ENCODE data around the gene DOCK3. TPM values are rescaled to one million over a fixed set of nuclear protein-coding genes. Genes with fewer than 3 reads are reported as not detected.

The DOCK3 gene
- total RNA-seq, 4 donors from 2014 or later = 2.1 to 8.6 (median 2.9) TPM

DNA sequence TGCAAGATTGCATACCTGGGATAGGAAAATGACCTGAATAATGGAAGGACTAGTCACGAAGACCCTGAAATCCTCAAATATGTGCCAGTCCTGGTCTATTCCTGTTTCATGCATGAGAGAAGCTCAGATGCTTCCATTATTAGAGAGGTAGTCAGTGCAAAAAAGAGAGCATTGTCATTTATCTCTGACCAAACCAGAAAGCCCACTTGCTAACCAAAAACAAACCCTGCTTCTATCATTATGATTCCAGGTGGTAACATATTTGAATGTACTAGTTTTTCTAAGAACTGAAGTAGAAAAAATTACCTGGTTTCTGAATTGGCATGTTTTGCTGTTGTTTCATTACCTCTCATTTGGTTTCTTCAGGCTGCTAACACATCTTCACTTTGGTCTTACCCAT lies 549.6 kb downstream of the DOCK3 start:
- 100% methylated on average over 1 of the region's 1 CpG for WGBS
- Histone ChIP-seq H3K27me3 (no peaks in the 10 kb centered on the region), H3K27ac (no peak overlapping the region), H3K36me3 (no peaks in the 10 kb centered on the region), H3K9me3 (no peaks in the 10 kb centered on the region), H3K4me3 (no peak overlapping the region), H3K4me1 (no peaks in the 10 kb centered on the region)
- TF ChIP-seq CTCF (IDR thresholded peaks at IDR 0.05) (no peak), POLR2AphosphoS5 (IDR thresholded peaks at IDR 0.05) (no peak), EP300 (IDR thresholded peaks at IDR 0.05) (no peak), POLR2A (IDR thresholded peaks at IDR 0.05) (no peak)
- no peak for DNase-seq (ENCODE audit: low spot score in 2 of 2)

DNA sequence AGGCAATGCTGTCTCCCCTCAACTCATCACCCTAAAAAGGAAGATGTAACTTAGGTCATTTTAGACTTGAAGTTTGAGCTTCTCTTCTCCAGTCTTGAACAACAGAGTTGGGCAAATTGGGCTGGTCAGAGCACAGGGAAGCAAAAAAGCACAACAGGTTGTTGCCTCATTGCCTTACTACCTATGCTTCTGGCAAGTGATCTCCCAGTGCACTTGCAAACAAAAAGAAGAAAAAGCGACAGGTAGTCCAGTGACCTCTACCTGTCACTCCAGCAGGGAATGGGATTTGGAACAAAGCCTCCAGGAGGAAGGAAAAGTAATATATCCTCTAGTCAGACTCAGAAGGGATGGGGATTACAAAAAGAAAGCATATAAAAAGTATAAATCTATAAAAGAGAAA lies 550.1 kb downstream of the DOCK3 start:
- WGBS = 83% methylated on average over 1 of the region's 1 CpG
- Histone ChIP-seq H3K9me3 (no peaks in the 10 kb centered on the region), H3K4me3 (no peak overlapping the region), H3K36me3 (no peaks in the 10 kb centered on the region), H3K27me3 (no peaks in the 10 kb centered on the region), H3K4me1 (no peaks in the 10 kb centered on the region), H3K27ac (no peak overlapping the region)
- DNase-seq (ENCODE audit: low spot score in 2 of 2) = no peak
- no peak for TF ChIP-seq POLR2A (IDR thresholded peaks at IDR 0.05)
- TF ChIP-seq CTCF (IDR thresholded peaks at IDR 0.05) = no peak
- TF ChIP-seq POLR2AphosphoS5 (IDR thresholded peaks at IDR 0.05) = no peak
- TF ChIP-seq EP300 (IDR thresholded peaks at IDR 0.05) = no peak

DNA sequence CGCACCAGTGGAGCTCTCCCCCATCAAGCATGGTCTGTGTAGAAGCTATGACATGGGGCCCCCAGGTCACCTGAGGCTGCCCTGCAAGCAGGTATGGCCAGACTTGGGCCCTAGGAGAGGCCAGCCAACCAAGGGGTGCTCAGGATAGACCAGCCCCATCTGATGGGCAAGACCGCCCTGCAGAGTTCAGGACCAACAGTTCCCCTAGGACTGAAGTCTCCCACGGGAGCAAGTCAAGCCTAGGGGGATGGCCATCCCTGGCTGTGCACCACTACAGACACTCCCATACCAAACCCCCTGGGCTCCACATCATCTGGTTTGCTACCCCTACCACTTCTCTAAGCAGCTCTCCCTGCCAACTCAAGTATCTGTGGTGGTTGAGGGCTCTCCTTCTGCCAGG lies 568.2 kb downstream of the DOCK3 start:
- no peaks in the 10 kb centered on the region for H3K9me3 ChIP-seq
- 74% methylated on average over 3 of the region's 3 CpGs for WGBS
- H3K4me3 ChIP-seq = no peak overlapping the region
- no peaks in the 10 kb centered on the region for H3K27me3 ChIP-seq
- no peaks in the 10 kb centered on the region for H3K4me1 ChIP-seq
- H3K36me3 ChIP-seq = no peaks in the 10 kb centered on the region
- H3K27ac ChIP-seq = no peak overlapping the region
- no peak for DNase-seq (ENCODE audit: low spot score in 2 of 2)
- TF ChIP-seq POLR2A (IDR thresholded peaks at IDR 0.05) = no peak
- no peak for TF ChIP-seq EP300 (IDR thresholded peaks at IDR 0.05)
- TF ChIP-seq CTCF (IDR thresholded peaks at IDR 0.05) = no peak
- TF ChIP-seq POLR2AphosphoS5 (IDR thresholded peaks at IDR 0.05) = no peak

DNA sequence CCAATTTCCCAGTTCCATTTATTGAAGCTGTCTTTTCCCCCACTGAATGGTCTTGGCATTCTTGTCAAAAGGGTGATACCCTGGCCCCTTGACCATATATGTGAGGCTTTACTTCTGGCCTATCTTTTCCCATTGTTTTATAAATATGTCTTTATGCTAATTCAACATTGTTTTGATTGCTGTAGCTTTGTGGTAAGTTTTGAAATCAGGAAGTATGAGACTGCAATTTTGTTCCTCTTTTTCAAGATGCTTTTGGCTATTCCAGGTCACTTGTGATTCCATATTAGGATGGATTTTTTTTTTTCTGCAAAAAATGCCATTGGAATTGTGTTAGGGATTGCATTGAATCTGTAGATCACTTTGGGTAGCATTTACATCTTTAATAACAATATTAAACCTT lies 569.2 kb downstream of the DOCK3 start:
- DNase-seq (ENCODE audit: low spot score in 2 of 2) = no peak
- Histone ChIP-seq H3K4me3 (no peak overlapping the region), H3K27me3 (no peaks in the 10 kb centered on the region), H3K36me3 (no peaks in the 10 kb centered on the region), H3K4me1 (no peaks in the 10 kb centered on the region), H3K27ac (no peak overlapping the region), H3K9me3 (no peaks in the 10 kb centered on the region)
- TF ChIP-seq EP300 (IDR thresholded peaks at IDR 0.05) = no peak
- no peak for TF ChIP-seq POLR2A (IDR thresholded peaks at IDR 0.05)
- TF ChIP-seq CTCF (IDR thresholded peaks at IDR 0.05) = no peak
- no peak for TF ChIP-seq POLR2AphosphoS5 (IDR thresholded peaks at IDR 0.05)

GRCh38 chr3:51245867-51246266 lies 571.1 kb downstream of the DOCK3 start:
- Histone ChIP-seq H3K4me3 (no peak overlapping the region), H3K9me3 (no peaks in the 10 kb centered on the region), H3K4me1 (no peaks in the 10 kb centered on the region), H3K27me3 (no peaks in the 10 kb centered on the region), H3K36me3 (no peaks in the 10 kb centered on the region), H3K27ac (no peak overlapping the region)
- WGBS = 80% methylated on average over 2 of the region's 2 CpGs
- TF ChIP-seq CTCF (IDR thresholded peaks at IDR 0.05) = no peak
- TF ChIP-seq EP300 (IDR thresholded peaks at IDR 0.05) = no peak
- TF ChIP-seq POLR2A (IDR thresholded peaks at IDR 0.05) = no peak
- no peak for TF ChIP-seq POLR2AphosphoS5 (IDR thresholded peaks at IDR 0.05)
- no peak for DNase-seq (ENCODE audit: low spot score in 2 of 2)
